ENCODE measurements around the gene SPAG16.

SPAG16 gene

DNA sequence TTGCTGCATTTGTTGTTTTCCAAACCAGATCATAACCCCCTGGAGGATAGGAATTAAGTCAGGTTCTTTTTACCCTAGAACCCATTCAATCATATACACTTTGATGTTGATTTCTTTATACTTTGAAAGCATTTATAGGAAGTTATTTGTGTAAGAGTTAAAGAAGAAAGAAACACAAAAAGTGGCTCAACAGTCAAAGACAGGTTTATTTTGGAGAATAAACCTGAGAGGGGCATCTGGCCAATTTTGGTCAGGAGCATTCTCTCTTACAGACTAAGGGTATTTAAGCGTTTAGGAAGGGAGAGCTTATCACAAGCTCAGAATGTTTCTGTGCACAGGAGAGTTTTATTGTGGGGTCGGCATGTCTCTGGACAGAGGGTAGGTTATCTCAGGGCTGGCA lies 398.0 kb downstream of the SPAG16 start:
- TF ChIP-seq, protein P1, sequence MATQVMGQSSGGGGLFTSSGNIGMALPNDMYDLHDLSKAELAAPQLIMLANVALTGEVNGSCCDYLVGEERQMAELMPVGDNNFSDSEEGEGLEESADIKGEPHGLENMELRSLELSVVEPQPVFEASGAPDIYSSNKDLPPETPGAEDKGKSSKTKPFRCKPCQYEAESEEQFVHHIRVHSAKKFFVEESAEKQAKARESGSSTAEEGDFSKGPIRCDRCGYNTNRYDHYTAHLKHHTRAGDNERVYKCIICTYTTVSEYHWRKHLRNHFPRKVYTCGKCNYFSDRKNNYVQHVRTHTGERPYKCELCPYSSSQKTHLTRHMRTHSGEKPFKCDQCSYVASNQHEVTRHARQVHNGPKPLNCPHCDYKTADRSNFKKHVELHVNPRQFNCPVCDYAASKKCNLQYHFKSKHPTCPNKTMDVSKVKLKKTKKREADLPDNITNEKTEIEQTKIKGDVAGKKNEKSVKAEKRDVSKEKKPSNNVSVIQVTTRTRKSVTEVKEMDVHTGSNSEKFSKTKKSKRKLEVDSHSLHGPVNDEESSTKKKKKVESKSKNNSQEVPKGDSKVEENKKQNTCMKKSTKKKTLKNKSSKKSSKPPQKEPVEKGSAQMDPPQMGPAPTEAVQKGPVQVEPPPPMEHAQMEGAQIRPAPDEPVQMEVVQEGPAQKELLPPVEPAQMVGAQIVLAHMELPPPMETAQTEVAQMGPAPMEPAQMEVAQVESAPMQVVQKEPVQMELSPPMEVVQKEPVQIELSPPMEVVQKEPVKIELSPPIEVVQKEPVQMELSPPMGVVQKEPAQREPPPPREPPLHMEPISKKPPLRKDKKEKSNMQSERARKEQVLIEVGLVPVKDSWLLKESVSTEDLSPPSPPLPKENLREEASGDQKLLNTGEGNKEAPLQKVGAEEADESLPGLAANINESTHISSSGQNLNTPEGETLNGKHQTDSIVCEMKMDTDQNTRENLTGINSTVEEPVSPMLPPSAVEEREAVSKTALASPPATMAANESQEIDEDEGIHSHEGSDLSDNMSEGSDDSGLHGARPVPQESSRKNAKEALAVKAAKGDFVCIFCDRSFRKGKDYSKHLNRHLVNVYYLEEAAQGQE (IDR thresholded peaks at IDR 0.05; ENCODE audit: insufficient read depth in 1 of 2, low read depth in 2 of 2, low read length in 2 of 2), result no peak
- no peak for TF ChIP-seq SIN3A (IDR thresholded peaks at IDR 0.05; ENCODE audit: borderline replicate concordance, insufficient read depth, low read length)

DNA sequence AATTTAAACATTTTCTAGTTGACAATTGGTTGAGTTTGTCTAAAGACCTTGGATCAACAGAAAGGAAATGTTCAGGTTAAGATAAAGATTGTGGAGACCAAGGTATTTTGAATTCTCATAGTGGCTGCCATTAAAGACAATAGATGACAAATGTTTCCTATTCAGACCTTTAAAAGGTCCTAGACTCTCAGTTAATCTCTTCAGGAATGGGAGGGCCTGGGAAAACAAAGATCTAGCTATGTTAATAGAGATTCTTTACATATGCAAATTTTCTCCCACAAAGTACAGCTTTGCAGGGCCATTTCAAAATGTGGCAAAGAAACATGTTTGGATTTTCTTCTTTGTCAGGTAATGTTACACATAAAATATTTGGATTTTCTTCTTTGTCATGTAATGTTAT lies 403.9 kb downstream of the SPAG16 start:
- TF ChIP-seq POLR2AphosphoS5 (IDR thresholded peaks at IDR 0.05; ENCODE audit: low read depth, low read length) (no peak), TAF1 (IDR thresholded peaks at IDR 0.05; ENCODE audit: borderline replicate concordance, insufficient read depth, low read length) (no peak), FOXP2 (optimal IDR thresholded peaks at IDR 0.05; ENCODE audit: borderline replicate concordance, extremely low read depth, extremely low read length, insufficient read depth) (no peak), SIN3A (IDR thresholded peaks at IDR 0.05; ENCODE audit: borderline replicate concordance, insufficient read depth, low read length) (no peak)
- TF ChIP-seq, protein P1 (IDR thresholded peaks at IDR 0.05; ENCODE audit: insufficient read depth in 1 of 2, low read depth in 2 of 2, low read length in 2 of 2), result no peak

DNA sequence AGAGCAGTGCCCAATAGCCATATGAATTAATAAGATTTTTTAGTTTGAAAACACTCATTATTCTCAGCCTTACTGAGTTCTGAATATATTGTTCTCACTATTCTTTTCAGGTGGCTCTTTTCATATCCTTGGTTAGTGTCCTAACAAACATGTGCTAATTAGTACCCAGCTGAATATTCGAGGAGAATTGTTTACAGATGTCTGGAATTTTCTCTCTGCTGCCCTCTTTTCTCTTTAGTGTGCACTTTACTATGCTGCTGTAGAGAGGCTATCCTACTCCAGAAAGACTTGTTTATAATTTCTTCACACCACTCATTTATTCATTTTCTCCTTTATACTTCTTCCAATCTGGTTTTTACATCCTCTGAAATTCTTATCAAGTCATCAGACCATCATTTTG lies 405.3 kb downstream of the SPAG16 start:
- TF ChIP-seq FOXP2 (optimal IDR thresholded peaks at IDR 0.05; ENCODE audit: borderline replicate concordance, extremely low read depth, extremely low read length, insufficient read depth), result no peak
- no peak for TF ChIP-seq TAF1 (IDR thresholded peaks at IDR 0.05; ENCODE audit: borderline replicate concordance, insufficient read depth, low read length)
- TF ChIP-seq, protein P1 (IDR thresholded peaks at IDR 0.05; ENCODE audit: insufficient read depth in 1 of 2, low read depth in 2 of 2, low read length in 2 of 2), result no peak
- TF ChIP-seq POLR2AphosphoS5 (IDR thresholded peaks at IDR 0.05; ENCODE audit: low read depth, low read length), result no peak
- TF ChIP-seq SIN3A (IDR thresholded peaks at IDR 0.05; ENCODE audit: borderline replicate concordance, insufficient read depth, low read length), result no peak

DNA sequence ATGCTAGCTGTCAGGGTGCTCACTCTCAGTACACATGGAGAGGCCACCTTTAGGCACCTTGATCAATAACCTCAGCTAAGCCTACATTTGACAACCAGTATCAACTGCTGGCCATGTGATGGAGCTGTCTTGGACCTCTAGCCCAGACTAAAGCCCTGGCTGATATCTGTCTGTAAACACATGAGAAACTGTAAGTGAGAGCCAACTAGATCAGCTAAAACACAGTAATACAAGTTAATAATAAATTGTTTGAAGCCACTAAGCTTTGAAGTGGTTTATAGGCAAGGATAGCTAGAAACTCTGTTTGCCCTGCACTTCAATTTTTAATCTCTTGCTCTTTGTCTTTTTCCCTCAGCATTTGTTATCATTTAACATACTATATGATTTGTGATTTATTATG lies 407.1 kb downstream of the SPAG16 start:
- TF ChIP-seq FOXP2 (optimal IDR thresholded peaks at IDR 0.05; ENCODE audit: borderline replicate concordance, extremely low read depth, extremely low read length, insufficient read depth), result no peak
- no peak for TF ChIP-seq TAF1 (IDR thresholded peaks at IDR 0.05; ENCODE audit: borderline replicate concordance, insufficient read depth, low read length)
- TF ChIP-seq SIN3A (IDR thresholded peaks at IDR 0.05; ENCODE audit: borderline replicate concordance, insufficient read depth, low read length), result no peak

DNA sequence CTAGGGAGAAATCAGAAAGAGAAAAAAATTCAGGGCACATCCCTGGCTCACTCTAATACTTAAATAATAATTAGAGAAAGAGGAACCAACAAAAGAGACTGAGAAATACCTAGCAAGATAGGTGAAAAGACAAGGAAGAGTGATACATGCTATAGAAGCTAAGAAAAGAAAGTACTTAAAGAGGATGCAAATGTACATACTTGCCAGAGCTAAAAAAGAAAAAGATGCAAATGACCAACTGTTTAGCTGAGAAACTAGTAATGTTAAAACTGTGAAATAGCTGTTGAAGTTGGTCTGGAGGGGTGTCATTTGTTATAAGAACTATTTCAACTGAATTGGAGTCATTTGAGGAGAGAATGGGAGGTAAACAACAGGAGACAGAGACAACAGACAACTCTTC lies 412.2 kb downstream of the SPAG16 start:
- no peak for TF ChIP-seq POLR2AphosphoS5 (IDR thresholded peaks at IDR 0.05; ENCODE audit: low read depth, low read length)
- TF ChIP-seq, protein P1 (IDR thresholded peaks at IDR 0.05; ENCODE audit: insufficient read depth in 1 of 2, low read depth in 2 of 2, low read length in 2 of 2), result no peak
- no peak for TF ChIP-seq SIN3A (IDR thresholded peaks at IDR 0.05; ENCODE audit: borderline replicate concordance, insufficient read depth, low read length)
- no peak for TF ChIP-seq FOXP2 (optimal IDR thresholded peaks at IDR 0.05; ENCODE audit: borderline replicate concordance, extremely low read depth, extremely low read length, insufficient read depth)
- TF ChIP-seq TAF1 (IDR thresholded peaks at IDR 0.05; ENCODE audit: borderline replicate concordance, insufficient read depth, low read length), result no peak
